Heart left ventricle (tissue), 16 donors: Measurements from ENCODE around the gene SDF2L1. TPM values are rescaled to one million over a fixed set of nuclear protein-coding genes. Genes with fewer than 3 reads are reported as not detected.

ENCODE experiments used
- ATAC-seq, 4 donors: fragments of 200-7000 bp; cut with Tn5 transposase; one replicate each; pipeline ENCODE4 v1.9.1; 2020 to 2022; ENCODE audit warnings: moderate library complexity in 4 of 4, mild to moderate bottlenecking in 3 of 4, moderate number of reproducible peaks in 1 of 4
- DNase-seq, 5 donors: peaks; one replicate each; pipeline ENCODE4 v3.0.0-alpha.2; 2020
- H3K27ac ChIP-seq, 12 donors: fragments of 200-600 bp; sonication (generic) in 4 of 12; one replicate each; pipeline versions ENCODE4 v1.5.0 to v1.8.0; 2016 to 2022; ENCODE audit warnings: mild to moderate bottlenecking in 2 of 12
- H3K27me3 ChIP-seq, 9 donors: fragments of 200-600 bp; sonication (generic) in 2 of 9; one replicate each; pipeline versions ENCODE4 v1.5.1 to v1.8.0; 2016 to 2022; ENCODE audit warnings: mild to moderate bottlenecking in 3 of 9
- H3K36me3 ChIP-seq, 9 donors: fragments of 200-600 bp; sonication (generic) in 2 of 9; one replicate each; pipeline versions ENCODE4 v1.5.0 to v1.8.0; 2018 to 2022; ENCODE audit warnings: mild to moderate bottlenecking in 2 of 9
- H3K4me1 ChIP-seq, 12 donors: fragments of 200-600 bp; sonication (generic) in 4 of 12; one replicate each; pipeline versions ENCODE4 v1.5.0 to v1.8.0; 2016 to 2022; ENCODE audit warnings: mild to moderate bottlenecking in 3 of 12
- H3K4me3 ChIP-seq, 12 donors: fragments of 200-600 bp; sonication (generic) in 4 of 12; one replicate each; pipeline versions ENCODE4 v1.5.0 to v1.8.0; 2017 to 2022; ENCODE audit warnings: mild to moderate bottlenecking in 9 of 12, moderate library complexity in 4 of 12
- H3K9me3 ChIP-seq, 12 donors: fragments of 200-600 bp; sonication (generic) in 4 of 12; one replicate each; pipeline versions ENCODE4 v1.5.0 to v1.8.0; 2016 to 2022; ENCODE audit warnings: mild to moderate bottlenecking in 1 of 12
- CTCF ChIP-seq, 12 donors: fragments of 200-600 bp; sonication (generic) in 4 of 12; IDR thresholded peaks; one replicate each; pipeline versions ENCODE4 v1.5.0 to v1.8.0; 2018 to 2022; ENCODE audit warnings: antibody characterized with exemption in 12 of 12, mild to moderate bottlenecking in 5 of 12
- POLR2A ChIP-seq, 2 donors: fragments of 450-650 bp; IDR thresholded peaks; one replicate each; pipeline ENCODE4 v1.6.1; 2017; ENCODE audit warnings: antibody characterized with exemption in 2 of 2, mild to moderate bottlenecking in 2 of 2, moderate library complexity in 2 of 2
- WGBS, 4 donors: extraction: QIAGEN DNeasy Blood & Tissue Kit in 2 of 4; methylation state at CpG; one replicate each; pipeline versions ENCODE4 v1.1.5 to v1.1.7; 2013 to 2018; 5-methylcytosine and 5-hydroxymethylcytosine counted together
- intact Hi-C, 10 donors: fragments of 100-400 bp; cut with DNase I; formaldehyde crosslinking; loops; one replicate each; pipeline versions ENCODE4 v1.11.1 to v1.14.2; 2022
- polyA plus RNA-seq, 2 donors: library from polyadenylated mRNA; stranded (reverse); fragments of 200-250 nt; gene quantifications; one replicate each; pipeline ENCODE4 v1.2.3, GENCODE V29; 2013
- total RNA-seq, 9 donors: library from RNA; depleted of rRNA in 2 of 9; stranded (reverse); fragments of >200 nt in 2 of 9; fragmentation: NEBNext Ultra II Directional in 3 of 9; extraction: Animal tissue kit (Norgen Biotek cat#: 25700) in 3 of 9; gene quantifications; one replicate each; pipeline versions ENCODE4 v1.1.0 to v1.2.4, GENCODE V29; 2016 to 2023
- donor health status: ischemic (EF 13 %, LVEDD 7.1; RV severe dilation, severe dysfunction).
- donor health status: healthy with polysubstance abuse.
- donor health status: DM: no; HTN: yes; CAD: no.
- donor health status: DM: no; HTN: no; CAD: no.
- donor health status: ischemic (EF 25% LVEDD 6.9; RV normal size, moderate dysfunction).
- donor health status: ischemic (EF 25% LVEDD 5.7; RV mildly dilated, moderate dysfunction).
- donor health status: healthy.
- donor health status: DM: yes; HTN: yes; CAD: no.
- donor health status: ischemic (EF 35%, LVEDD 5.7; RV mildly dilated, moderate dysfunction).
- donor health status: nonischemic (EF 11% LVEDD 7.7; RV severe dilation, severe dysfunction).
- donor health status: DM: yes; HTN: yes; CAD: no.
- donor health status: PGD.
- donor health status: ischemic (EF 29% LVEDD 5.4; RV normal size, mild dysfunction).
- donor health status: nonischemic (EF 23%, LVEDD 6.1; RV moderate dilation, normal function).

SDF2L1 gene
- total and polyA plus RNA-seq, 11 donors: 14.1 to 226 (median 24.5) TPM

- intact Hi-C loops: no loop called here
- DNase-seq (no peak), ATAC-seq (no peak)
- Histone ChIP-seq H3K9me3 (no peaks in the 10 kb centered on the region), H3K27me3 (no peaks in the 10 kb centered on the region), H3K4me3 (no peak overlapping the region), H3K36me3 (peaks cover 4 to 55% (median 50%) of the 10 kb centered on the region in 9 donors), H3K27ac (no peak overlapping the region), H3K4me1 (no peaks in the 10 kb centered on the region)
- TF ChIP-seq POLR2A (IDR thresholded peaks at IDR 0.05) (no peak), CTCF (IDR thresholded peaks at IDR 0.05) (no peak)
- WGBS, 4 donors: 88 to 98% (median 92%) methylated on average over 4 of the region's 4 CpGs
These were observed 37.3 kb downstream of the SDF2L1 start for GRCh38 chr22:21679383-21679782.

GRCh38 chr22:21680830-21681565, 38.9 kb downstream of the SDF2L1 start:
- Histone ChIP-seq H3K4me1 (no peaks in the 10 kb centered on the region), H3K9me3 (no peaks in the 10 kb centered on the region), H3K4me3 (no peak overlapping the region), H3K27me3 (no peaks in the 10 kb centered on the region), H3K27ac (no peak overlapping the region), H3K36me3 (peaks cover 3 to 55% (median 50%) of the 10 kb centered on the region in 9 donors)
- peak in 1 of 4 donors; percentile 25 for ATAC-seq
- intact Hi-C loops: no loop called here
- no peak for TF ChIP-seq CTCF (IDR thresholded peaks at IDR 0.05)
- 89 to 97% (median 94%) methylated on average over 13 to 21 of the region's 21 CpGs for WGBS, 4 donors
- no peak for DNase-seq

- no peak overlapping the region for H3K4me3 ChIP-seq
- intact Hi-C loops: no loop called here
- no peaks in the 10 kb centered on the region for H3K4me1 ChIP-seq
- no peak overlapping the region for H3K27ac ChIP-seq
- no peaks in the 10 kb centered on the region for H3K27me3 ChIP-seq
- peaks cover 3 to 62% (median 57%) of the 10 kb centered on the region in 9 donors for H3K36me3 ChIP-seq
- 83 to 89% (median 86%) methylated on average over 12 to 24 of the region's 24 CpGs for WGBS, 4 donors
- TF ChIP-seq CTCF (IDR thresholded peaks at IDR 0.05) (no peak), POLR2A (IDR thresholded peaks at IDR 0.05) (no peak)
- no peaks in the 10 kb centered on the region for H3K9me3 ChIP-seq
- ATAC-seq (no peak), DNase-seq (no peak)
These were observed 39.7 kb downstream of the SDF2L1 start for GRCh38 chr22:21681566-21682370.
